GM19372 (cell line): ENCODE data around the gene PPAT.
"Not testable (repeated sequence)": the region's sequence is repeated elsewhere in the genome, so short reads cannot be mapped to it uniquely, and the experiment has no call there.

Experiments used
- ATAC-seq: cut with Tn5 transposase; IDR thresholded peaks from one replicate; pipeline ENCODE4 v1.9.1; 2021; ENCODE audit warnings: mild to moderate bottlenecking, low read depth, moderate library complexity; ENCODE audit not compliant: unreplicated experiment

Gene PPAT

DNA sequence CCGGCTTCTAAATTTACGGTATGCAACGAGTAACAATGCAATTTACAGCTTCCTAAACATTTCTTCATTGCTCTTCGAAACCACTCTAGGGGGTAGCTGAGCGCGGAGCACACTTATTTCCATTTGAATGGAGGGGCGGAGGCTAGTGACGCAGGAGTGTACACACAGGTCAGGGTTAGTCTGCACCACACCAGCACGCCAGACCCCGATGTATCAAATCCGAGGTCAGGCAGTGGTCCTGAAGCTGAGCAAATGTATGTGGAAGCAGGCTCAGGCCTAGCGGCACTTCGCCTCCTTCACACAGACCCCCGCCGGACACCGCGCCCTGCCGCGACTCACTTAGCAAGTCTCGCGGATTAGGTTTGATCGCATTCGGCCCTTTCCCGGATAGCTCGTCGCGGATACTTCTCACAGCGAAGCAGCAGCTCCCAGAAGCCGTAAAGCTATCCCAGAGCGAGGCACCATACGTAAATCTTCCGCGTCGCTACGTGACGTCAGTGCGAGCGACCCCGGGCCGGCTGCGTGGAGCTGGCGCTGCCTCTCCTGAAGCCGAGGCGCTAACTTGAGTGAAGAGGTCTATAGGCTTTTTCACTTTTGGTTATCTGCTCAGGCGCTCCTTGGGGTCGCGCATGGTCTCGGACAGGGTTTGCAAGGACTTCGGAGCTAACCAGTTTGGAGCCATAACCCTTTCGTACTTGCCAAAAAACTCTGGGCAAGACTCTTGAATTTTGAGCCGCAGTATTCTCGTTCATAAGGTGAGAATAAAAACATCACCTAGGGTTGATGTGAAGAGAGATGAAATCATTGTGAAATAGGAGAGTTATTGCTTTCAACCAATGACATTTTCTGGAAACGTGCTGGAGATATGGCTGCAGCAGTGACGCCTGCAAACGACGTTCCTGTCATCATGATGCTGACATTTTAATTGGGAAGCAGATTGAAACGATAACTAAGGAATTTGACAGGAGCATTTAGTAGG is 48.1 kb downstream of the PPAT start, which contains the start of gene AASDH:
TSS of gene AASDH (minus strand) at position 469 of the 979 bp plus-strand sequence. CDS start 3,192 bp downstream, outside the sequence.
- peak; percentile 94 for ATAC-seq

DNA sequence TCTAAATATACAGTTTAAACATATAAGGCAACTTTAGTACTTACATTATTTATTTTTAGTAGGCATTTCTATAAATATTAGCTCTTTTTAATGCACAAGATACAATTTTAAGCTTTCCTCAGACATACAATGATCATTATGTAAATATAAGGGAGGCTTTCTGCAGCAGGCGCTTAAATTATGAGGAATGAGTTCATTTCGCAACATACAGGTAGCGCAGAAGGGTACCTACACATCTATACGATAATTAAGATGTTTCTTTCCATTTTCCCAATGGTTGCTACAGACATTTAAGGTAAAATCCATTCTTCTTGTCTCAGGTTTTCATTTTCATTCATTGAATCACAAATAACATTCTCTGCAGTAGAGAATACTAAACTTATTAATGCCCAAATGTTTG is 49.3 kb downstream of the PPAT start:
- ATAC-seq, result no peak

DNA sequence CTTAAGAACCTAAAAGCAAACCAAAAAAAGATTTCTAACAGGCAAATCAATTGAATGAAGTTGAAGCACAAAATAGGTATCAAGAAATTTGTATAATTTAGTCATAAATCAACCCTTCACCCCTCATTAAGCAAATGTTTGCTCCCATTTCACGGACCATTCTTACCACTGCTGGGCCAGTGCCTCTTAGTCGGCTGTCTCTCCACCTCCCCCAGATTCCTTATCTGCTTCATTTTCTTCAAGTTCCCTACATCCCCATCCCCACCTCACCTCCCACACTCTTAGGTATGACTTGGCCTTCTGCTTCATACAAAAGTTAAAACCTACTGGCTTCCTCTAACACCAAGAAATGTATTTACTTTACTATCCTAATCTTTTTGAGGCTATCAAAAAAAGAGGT is 60.0 kb downstream of the PPAT start:
- ATAC-seq, result no peak

DNA sequence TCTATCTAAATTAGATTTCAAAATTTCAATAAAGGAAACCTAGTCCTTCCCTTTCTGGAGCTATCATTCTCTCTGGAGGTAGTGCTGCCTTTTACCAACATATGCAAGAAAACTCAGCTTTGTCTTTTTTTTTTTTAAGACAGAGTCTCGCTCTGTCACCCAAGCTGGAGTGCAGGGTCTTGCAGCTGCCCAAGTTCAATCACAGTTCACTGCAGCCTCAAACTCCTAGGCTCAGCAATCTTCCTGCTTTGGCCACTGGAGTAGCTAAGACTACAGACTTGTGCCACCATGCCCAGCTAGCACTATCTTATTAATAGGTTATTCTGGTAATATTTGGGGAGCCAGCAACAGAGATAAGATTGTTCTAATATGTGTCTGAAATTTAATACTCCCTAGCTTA is 60.5 kb downstream of the PPAT start:
- no peak for ATAC-seq

DNA sequence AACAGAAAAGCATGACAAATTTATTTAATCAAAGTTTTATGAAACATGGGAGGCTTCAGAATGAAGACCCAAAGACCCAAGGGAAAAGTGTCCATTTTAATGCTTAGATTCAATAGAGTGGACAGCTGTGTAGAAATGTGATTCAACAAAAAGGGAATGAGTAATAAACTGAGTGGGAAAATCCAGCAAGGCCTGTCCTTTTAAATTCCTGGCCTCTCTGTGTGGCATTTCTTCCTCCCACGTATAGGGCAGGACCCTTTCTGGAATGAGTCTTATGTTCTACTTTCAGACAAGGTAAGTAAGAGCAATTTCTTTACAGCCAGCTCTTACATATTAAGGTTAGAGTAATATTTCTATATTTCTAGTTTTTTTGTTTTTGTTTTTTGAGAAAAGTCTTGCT is 62.6 kb downstream of the PPAT start:
- no peak for ATAC-seq

DNA sequence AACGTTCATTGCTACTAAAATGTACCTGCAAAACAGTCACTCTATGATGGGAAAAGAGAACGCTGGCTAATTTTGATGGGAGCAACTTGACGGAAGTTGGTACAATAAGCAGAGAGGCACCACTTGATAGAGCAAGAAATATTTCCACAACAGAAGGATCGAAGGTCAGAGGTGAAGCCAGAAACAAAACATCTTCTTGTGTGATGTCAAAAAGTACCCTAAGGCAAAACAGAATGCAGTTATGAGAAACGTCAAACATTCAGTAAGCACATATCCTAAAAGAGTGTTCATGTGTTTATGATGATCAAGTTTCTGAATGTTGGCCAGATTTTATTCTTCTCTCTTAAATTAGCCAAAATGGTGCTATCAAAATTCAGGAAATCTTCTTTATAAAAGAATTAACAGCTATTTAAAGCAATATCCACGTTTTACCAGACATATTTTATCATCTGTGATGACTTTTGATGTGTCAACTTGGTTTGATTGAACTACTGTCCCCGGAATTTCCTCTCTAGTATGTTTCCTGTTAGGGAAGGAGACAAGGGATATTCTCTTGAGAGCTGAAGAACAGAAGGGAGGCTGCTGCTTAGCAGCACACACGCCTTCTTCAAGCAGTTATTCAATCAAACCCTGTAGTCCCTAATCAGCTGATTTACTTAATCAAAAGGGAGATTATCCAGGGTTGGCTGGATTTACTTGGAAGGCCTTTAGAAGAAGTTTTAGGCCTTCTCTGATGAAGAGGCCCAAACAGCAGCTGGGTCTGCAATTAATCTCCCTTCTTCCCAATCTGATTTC is 63.8 kb downstream of the PPAT start:
- ATAC-seq, result no peak

DNA sequence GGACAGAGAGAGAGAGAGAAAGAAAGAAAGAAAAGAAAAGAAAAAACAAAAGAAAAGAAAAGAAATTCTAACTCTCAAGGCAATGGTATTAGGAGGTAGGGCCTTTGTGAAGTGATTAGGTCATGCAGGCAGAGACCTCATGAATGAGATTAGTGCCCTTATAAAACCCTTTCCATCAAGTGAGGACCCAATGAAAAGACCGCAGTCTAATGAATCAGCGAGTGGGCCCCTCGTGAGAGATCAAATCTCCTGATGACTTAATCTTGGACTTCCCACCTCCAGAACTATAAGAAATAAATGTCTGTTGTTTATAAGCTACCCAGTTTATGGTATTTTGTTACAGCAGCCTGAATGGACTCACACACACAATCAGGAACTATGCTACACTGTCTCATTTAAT is 65.0 kb downstream of the PPAT start:
- ATAC-seq, result no peak

DNA sequence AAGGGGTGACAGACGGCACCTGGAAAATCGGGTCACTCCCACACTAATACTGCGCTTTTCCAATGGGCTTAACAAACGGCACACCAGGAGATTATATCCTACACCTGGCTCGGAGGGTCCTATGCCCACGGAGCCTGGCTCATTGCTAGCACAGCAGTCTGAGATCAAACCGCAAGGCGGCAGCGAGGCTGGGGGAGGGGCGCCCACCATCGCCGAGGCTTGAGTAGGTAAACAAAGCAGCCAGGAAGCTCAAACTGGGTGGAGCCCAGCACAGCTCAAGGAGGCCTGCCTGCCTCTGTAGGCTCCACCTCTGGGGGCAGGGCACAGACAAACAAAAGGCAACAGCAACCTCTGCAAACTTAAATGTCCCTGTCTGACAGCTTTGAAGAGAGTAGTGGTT is 72.4 kb downstream of the PPAT start:
- ATAC-seq, result not testable (repeated sequence)

DNA sequence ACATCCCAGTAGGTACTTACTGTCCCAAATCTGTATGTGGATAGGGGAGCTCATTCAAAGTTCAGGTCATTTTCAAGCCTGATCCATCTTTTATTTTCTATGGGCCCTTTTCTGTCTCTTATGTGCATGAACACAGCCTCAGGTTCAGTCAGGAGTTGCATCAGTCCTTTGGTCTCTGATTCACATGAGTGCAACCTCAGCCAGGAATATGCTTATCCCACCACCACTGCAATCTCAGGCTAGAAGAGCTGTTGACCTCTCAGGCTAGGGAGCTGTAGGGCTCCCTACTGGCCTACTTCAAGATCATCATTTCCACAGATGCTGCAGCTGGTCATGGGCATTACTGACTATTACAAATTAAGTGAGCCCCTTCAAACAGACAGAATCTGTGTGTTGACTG is 75.3 kb downstream of the PPAT start:
- no peak for ATAC-seq

DNA sequence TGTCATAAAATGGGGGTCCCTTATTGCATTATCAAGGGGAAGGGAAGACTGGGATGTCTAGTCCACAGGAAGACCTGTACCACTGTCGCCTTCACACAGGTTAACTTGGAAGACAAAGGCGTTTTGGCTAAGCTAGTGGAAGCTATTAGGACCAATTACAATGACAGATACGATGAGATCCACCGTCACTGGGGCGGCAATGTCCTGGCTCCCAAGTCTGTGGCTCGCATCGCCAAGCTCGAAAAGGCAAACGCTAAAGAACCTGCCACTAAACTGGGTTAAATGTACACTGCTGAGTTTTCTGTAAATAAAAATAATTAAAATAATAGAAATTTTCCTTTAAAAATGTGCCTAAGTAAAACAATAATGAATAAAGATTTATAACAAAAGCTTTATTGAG is 78.8 kb downstream of the PPAT start:
- ATAC-seq, result no peak

DNA sequence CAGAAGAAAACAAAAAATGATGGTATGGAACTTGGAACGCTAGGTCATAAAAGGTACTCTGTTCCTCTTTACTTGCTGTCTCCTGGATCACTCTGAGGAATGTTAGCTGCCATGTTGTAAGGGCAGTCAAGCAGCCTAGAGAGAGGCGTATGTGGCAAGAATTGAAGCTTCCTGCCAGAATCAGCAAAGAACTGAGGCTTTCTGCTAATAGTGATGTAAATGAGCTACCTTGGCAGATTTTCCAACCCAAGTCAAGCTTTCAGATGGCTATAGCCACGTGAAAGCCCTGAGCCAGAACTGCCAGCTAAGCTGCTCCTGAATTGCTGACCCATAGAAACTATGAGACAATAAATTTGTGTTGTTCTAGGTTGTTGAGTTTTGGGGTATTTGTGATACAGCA is 86.8 kb downstream of the PPAT start:
- ATAC-seq, result no peak

DNA sequence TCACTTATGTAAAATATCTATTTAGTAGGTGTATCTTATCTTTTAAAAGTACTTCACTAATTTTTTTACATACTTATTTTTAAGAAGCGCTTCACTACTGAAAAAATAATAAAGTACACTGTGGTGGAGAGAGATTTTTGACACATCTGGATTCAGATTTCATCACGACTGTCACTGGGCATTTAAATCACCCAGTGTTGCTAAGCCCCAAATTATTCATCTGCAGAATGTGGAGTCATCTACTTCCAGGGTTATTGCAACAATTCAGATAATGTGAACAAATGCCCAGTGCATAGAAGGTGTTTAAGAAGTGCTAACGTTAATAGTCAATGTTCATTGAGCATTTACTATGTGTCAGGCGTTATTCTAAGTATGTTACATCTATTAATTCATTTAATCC is 90.0 kb downstream of the PPAT start:
- ATAC-seq, result no peak
